Measurements from ENCODE around the gene APBA1. TPM values are rescaled to one million over a fixed set of nuclear protein-coding genes. Genes with fewer than 3 reads are reported as not detected.

The APBA1 gene
- total and polyA plus RNA-seq, 2 donors (not counting 1 experiment from before 2014, with no cell fraction given), result 0.01 to 0.05 TPM

DNA sequence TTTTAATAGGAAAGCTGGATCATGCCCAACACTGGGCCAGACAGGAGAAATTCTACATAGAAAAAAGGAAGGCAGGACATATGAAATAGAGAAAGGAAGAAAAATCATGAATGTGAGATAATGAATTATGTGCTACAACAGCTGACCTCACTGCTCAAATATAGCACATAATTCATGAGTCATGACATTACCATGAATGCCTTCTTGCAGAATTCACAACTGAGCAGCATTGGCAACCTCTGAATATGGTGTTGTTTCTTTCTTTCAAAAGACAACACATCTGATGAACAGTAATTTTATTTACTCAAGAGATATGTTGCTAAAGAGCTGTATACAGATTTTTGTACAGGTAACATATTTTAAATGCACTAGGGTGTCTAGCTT lies 34.4 kb downstream of the APBA1 start:
- no peak for DNase-seq
- intact Hi-C loops (cut with micrococcal nuclease), result loop anchor here (10.0 kb wide), 1 partner anchor 63 kb away; no protein-coding TSS in a partner anchor
- peaks cover 0 to 5% (median 1%) of the 10 kb centered on the region in 4 experiments for H3K27me3 ChIP-seq (replicated peaks in 1 of 4; ENCODE audit: control extremely low read depth in 1 of 4, control insufficient read depth in 3 of 4, insufficient read depth in 4 of 4, low read length in 3 of 4)
- H3K9ac ChIP-seq (ENCODE audit: low read length), result no peak overlapping the region
- ChIA-PET POLR2A (no interaction called here), CTCF (no interaction called here)
- peaks cover 2% of the 10 kb centered on the region for H3K9me3 Mint-ChIP-seq (ENCODE audit: insufficient read depth)
- H3K27ac ChIP-seq (ENCODE audit: low read length in 2 of 2), result no peak overlapping the region
- no peak overlapping the region for H3K4me2 ChIP-seq (replicated peaks; ENCODE audit: low read depth, low read length, poor library complexity, severe bottlenecking)
- no peak overlapping the region for H3K4me3 Mint-ChIP-seq
- ATAC-seq (ENCODE audit: low read depth), result no peak
- H4K20me1 ChIP-seq (ENCODE audit: control insufficient read depth, insufficient read depth, low read length, poor library complexity, severe bottlenecking), result no peaks in the 10 kb centered on the region
- TF ChIP-seq EZH2 (IDR thresholded peaks at IDR 0.05; ENCODE audit: borderline replicate concordance, insufficient read depth, low read depth, low read length, poor library complexity, severe bottlenecking), result no peak
- no peaks in the 10 kb centered on the region for H3K79me2 ChIP-seq (ENCODE audit: control insufficient read depth, insufficient read depth, low read length)
- no peaks in the 10 kb centered on the region for H3K4me1 ChIP-seq (ENCODE audit: control insufficient read depth in 2 of 2, insufficient read depth in 2 of 2, low read length in 2 of 2)
- H2AFZ ChIP-seq (ENCODE audit: insufficient read depth, low read depth, low read length, poor library complexity, severe bottlenecking), result no peak overlapping the region
- H3K9me3 ChIP-seq (ENCODE audit: control extremely low read depth in 1 of 3, control insufficient read depth in 2 of 3, insufficient read depth in 1 of 3, low read length in 2 of 3), result peaks cover 0 to 3% (median 0%) of the 10 kb centered on the region in 3 donors
- no peak overlapping the region for H3K4me3 ChIP-seq (ENCODE audit: control extremely low read depth in 1 of 5, extremely low read depth in 1 of 5, insufficient read depth in 1 of 5, low read depth in 2 of 5, low read length in 4 of 5)
- H3K36me3 ChIP-seq (replicated peaks in 1 of 2; ENCODE audit: control extremely low read depth in 1 of 2, control insufficient read depth in 1 of 2, extremely low read depth in 1 of 2, insufficient read depth in 2 of 2, low read length in 1 of 2), result no peaks in the 10 kb centered on the region
- H3K27me3 Mint-ChIP-seq, result peaks cover 39% of the 10 kb centered on the region
- H3K4me1 Mint-ChIP-seq, result no peaks in the 10 kb centered on the region
- H3K27ac Mint-ChIP-seq, result no peak overlapping the region

DNA sequence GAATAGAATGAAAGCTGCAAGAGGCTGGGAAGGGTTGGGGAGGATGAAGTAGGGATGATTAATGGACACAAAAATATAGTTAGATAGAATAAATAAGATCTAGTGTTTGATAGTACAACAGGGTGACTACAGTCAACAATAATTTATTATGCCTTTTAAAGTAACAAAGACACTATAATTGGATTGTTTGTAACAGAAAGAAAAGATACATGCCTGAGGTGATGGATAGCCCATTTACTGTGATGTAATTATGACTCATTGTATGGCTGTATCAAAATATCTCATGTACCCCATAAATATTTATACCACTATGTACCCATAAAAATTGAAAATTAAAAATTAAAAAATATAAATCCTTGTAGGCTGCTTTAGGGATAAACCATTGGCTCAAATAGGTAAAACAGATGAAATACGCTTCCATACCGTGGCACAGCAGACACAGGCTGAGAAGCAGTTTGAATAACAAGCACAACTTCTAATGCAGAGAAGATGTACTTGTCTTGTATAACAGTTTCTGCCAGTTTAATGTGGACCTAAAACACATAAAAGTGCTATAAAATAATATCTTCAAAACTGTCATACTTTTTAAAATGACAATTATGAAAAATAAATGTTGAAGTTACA lies 34.9 kb downstream of the APBA1 start:
- Histone ChIP-seq H3K4me1 (ENCODE audit: control insufficient read depth in 2 of 2, insufficient read depth in 2 of 2, low read length in 2 of 2) (no peaks in the 10 kb centered on the region), H3K9me3 (ENCODE audit: control extremely low read depth in 1 of 3, control insufficient read depth in 2 of 3, insufficient read depth in 1 of 3, low read length in 2 of 3) (peaks cover 0 to 3% (median 0%) of the 10 kb centered on the region in 3 donors), H2AFZ (ENCODE audit: insufficient read depth, low read depth, low read length, poor library complexity, severe bottlenecking) (no peak overlapping the region), H3K9ac (ENCODE audit: low read length) (no peak overlapping the region), H3K79me2 (ENCODE audit: control insufficient read depth, insufficient read depth, low read length) (no peaks in the 10 kb centered on the region), H3K4me2 (replicated peaks; ENCODE audit: low read depth, low read length, poor library complexity, severe bottlenecking) (no peak overlapping the region), H3K27ac (ENCODE audit: low read length in 2 of 2) (no peak overlapping the region), H3K27me3 (replicated peaks in 1 of 4; ENCODE audit: control extremely low read depth in 1 of 4, control insufficient read depth in 3 of 4, insufficient read depth in 4 of 4, low read length in 3 of 4) (peaks cover 0 to 5% (median 1%) of the 10 kb centered on the region in 4 experiments), H3K4me3 (ENCODE audit: control extremely low read depth in 1 of 5, extremely low read depth in 1 of 5, insufficient read depth in 1 of 5, low read depth in 2 of 5, low read length in 4 of 5) (no peak overlapping the region), H4K20me1 (ENCODE audit: control insufficient read depth, insufficient read depth, low read length, poor library complexity, severe bottlenecking) (no peaks in the 10 kb centered on the region), H3K36me3 (replicated peaks in 1 of 2; ENCODE audit: control extremely low read depth in 1 of 2, control insufficient read depth in 1 of 2, extremely low read depth in 1 of 2, insufficient read depth in 2 of 2, low read length in 1 of 2) (no peaks in the 10 kb centered on the region)
- Mint-ChIP-seq H3K4me1 (no peaks in the 10 kb centered on the region), H3K27ac (no peak overlapping the region), H3K27me3 (peaks cover 44% of the 10 kb centered on the region), H3K4me3 (no peak overlapping the region), H3K9me3 (ENCODE audit: insufficient read depth) (peaks cover 2% of the 10 kb centered on the region)
- DNase-seq (no peak), ATAC-seq (ENCODE audit: low read depth) (no peak)
- 100% methylated on average over 2 of the region's 2 CpGs for WGBS (ENCODE audit: insufficient coverage)
- CTCF ChIA-PET, result no interaction called here
- intact Hi-C loops (cut with micrococcal nuclease), result loop anchor here (10.0 kb wide), 1 partner anchor 63 kb away; no protein-coding TSS in a partner anchor
- POLR2A ChIA-PET, result no interaction called here
- TF ChIP-seq, protein P1, sequence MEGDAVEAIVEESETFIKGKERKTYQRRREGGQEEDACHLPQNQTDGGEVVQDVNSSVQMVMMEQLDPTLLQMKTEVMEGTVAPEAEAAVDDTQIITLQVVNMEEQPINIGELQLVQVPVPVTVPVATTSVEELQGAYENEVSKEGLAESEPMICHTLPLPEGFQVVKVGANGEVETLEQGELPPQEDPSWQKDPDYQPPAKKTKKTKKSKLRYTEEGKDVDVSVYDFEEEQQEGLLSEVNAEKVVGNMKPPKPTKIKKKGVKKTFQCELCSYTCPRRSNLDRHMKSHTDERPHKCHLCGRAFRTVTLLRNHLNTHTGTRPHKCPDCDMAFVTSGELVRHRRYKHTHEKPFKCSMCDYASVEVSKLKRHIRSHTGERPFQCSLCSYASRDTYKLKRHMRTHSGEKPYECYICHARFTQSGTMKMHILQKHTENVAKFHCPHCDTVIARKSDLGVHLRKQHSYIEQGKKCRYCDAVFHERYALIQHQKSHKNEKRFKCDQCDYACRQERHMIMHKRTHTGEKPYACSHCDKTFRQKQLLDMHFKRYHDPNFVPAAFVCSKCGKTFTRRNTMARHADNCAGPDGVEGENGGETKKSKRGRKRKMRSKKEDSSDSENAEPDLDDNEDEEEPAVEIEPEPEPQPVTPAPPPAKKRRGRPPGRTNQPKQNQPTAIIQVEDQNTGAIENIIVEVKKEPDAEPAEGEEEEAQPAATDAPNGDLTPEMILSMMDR (IDR thresholded peaks at IDR 0.05), result no peak
- TF ChIP-seq EZH2 (IDR thresholded peaks at IDR 0.05; ENCODE audit: borderline replicate concordance, insufficient read depth, low read depth, low read length, poor library complexity, severe bottlenecking), result no peak

All from B cell (primary cell).